GM23248 (cell line): ENCODE results near the gene KIF1A.

Experiments
- EZH2 ChIP-seq: fragments of 200-600 bp; sonication (generic); IDR thresholded peaks from 2 replicates; pipeline ENCODE4 v1.6.1; 2018; ENCODE audit warnings: antibody characterized with exemption, mild to moderate bottlenecking; ENCODE audit not compliant: insufficient read depth, poor library complexity, severe bottlenecking
- EZH2phosphoT487 ChIP-seq: fragments of 200-600 bp; sonication (generic); IDR thresholded peaks from 2 replicates; pipeline ENCODE4 v1.6.1; 2018; ENCODE audit warnings: antibody characterized with exemption, moderate library complexity, mild to moderate bottlenecking, low read depth; ENCODE audit not compliant: insufficient read depth

- TF ChIP-seq EZH2phosphoT487 (no peak), EZH2 (no peak)
Observed at GRCh38 chr2:240794178-240794721, 25.8 kb downstream of the KIF1A start.
